Measurements from ENCODE around the gene TBC1D22A. TPM values are rescaled to one million over a fixed set of nuclear protein-coding genes. Genes with fewer than 3 reads are reported as not detected.

Gene TBC1D22A
- total RNA-seq, 1 experiment from 2014 or later, result 20.9 TPM

DNA sequence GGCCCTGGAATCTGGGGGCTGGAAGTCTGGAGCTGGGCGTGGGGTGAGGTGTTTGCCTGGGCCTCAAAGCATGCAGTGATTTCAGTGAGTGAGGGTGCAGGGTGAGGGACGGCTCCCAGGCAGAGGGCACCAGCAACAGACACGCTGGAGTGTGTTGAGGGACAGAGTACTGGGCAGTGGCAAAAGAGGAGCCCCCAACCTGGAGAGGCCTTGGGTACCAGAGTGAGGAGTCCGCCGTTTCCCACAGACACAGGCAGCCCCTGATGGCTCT lies 12.0 kb upstream of the TBC1D22A start (continued):
- TF ChIP-seq, protein P1, sequence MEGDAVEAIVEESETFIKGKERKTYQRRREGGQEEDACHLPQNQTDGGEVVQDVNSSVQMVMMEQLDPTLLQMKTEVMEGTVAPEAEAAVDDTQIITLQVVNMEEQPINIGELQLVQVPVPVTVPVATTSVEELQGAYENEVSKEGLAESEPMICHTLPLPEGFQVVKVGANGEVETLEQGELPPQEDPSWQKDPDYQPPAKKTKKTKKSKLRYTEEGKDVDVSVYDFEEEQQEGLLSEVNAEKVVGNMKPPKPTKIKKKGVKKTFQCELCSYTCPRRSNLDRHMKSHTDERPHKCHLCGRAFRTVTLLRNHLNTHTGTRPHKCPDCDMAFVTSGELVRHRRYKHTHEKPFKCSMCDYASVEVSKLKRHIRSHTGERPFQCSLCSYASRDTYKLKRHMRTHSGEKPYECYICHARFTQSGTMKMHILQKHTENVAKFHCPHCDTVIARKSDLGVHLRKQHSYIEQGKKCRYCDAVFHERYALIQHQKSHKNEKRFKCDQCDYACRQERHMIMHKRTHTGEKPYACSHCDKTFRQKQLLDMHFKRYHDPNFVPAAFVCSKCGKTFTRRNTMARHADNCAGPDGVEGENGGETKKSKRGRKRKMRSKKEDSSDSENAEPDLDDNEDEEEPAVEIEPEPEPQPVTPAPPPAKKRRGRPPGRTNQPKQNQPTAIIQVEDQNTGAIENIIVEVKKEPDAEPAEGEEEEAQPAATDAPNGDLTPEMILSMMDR (IDR thresholded peaks at IDR 0.05 in 2 of 3, conservative IDR thresholded peaks at IDR 0.05 in 1 of 3; ENCODE audit: borderline replicate concordance in 1 of 3, insufficient read depth in 1 of 3, low read depth in 2 of 3, low read length in 2 of 3), result no peak
- no peak for TF ChIP-seq TCF7L2 (IDR thresholded peaks at IDR 0.05; ENCODE audit: borderline replicate concordance, extremely low read depth, insufficient read depth, insufficient read length)
- no peak for TF ChIP-seq MAX (IDR thresholded peaks at IDR 0.05)
- TF ChIP-seq SRF (IDR thresholded peaks at IDR 0.05; ENCODE audit: low read depth), result no peak
- TF ChIP-seq ATF3 (IDR thresholded peaks at IDR 0.05), result no peak
- TF ChIP-seq ZBTB33 (IDR thresholded peaks at IDR 0.05; ENCODE audit: extremely low read depth, insufficient replicate concordance, low read length), result no peak
- no peak for TF ChIP-seq YY1 (IDR thresholded peaks at IDR 0.05; ENCODE audit: extremely low read depth, insufficient replicate concordance, low read depth, low read length)
- TF ChIP-seq RAD21 (IDR thresholded peaks at IDR 0.05; ENCODE audit: low read depth), result no peak

DNA sequence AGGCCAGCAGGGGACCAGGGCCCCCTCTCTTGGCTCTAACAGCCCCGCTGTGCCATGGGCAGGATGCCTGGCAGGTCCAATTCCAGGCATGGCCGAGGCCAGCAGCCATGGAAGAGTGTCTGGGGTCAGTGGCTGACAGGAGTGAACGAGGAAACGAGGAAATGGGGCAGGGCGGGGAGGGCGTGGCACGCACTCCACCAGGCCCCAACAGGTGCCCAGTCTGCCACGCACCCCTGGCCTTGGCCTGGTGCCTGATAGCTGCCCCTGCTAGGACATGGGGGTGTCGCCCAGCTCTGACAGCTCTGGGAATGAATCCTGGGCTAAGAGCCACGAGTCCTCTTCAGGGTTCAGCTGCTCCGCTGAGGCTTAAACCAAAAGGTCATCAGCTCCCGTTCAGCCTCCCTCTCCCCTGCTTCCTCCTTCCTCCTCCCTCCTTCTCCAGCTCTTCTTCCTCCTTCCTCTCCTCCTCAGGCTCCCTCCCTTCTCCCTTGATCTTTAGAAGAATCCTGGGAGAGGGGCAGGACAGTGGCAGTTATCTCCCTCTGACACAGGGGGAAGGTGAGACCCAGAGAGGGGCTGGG lies 11.5 kb upstream of the TBC1D22A start:
- H3K9me3 ChIP-seq (ENCODE audit: control insufficient read depth in 1 of 2, insufficient read depth in 1 of 2, low read depth in 1 of 2, low read length in 2 of 2), result peaks cover 3 to 4% of the 10 kb centered on the region in 2 experiments; a peak in 1 of 4 replicates
- no TSS peak for BruUV-seq (replicated peaks)
- ChIA-PET CTCF (interaction anchor here (1.6 kb wide), 1 partner anchor 12 kb away, joined by 4 read pairs; no protein-coding TSS in a partner anchor), RAD21 (ENCODE audit: low non-redundant PET in 1 of 2, low total read pairs in 2 of 2, uncharacterized antibody in 2 of 2, unreplicated experiment in 2 of 2) (no interaction called here), POLR2A (interaction anchor here (2.1 kb wide), 1 partner anchor 12 kb away, joined by 8 read pairs; the partner anchor contains the start of gene TBC1D22A)
- H3K9me2 ChIP-seq (ENCODE audit: insufficient read depth), result no peaks in the 10 kb centered on the region
- intact Hi-C loops (cut with micrococcal nuclease), result no loop called here
- no peak overlapping the region; the same call in 1 of the 2 replicates for H3K27ac ChIP-seq (ENCODE audit: low read depth, low read length)
- DNase-seq (ENCODE audit: low read depth, low spot score) (no peak), ATAC-seq (no peak)
- H3K4me3 ChIP-seq (replicated peaks in 1 of 2; ENCODE audit: low read depth in 1 of 2, low read length in 2 of 2), result no peak overlapping the region
- no peak overlapping the region for H2AFZ ChIP-seq (ENCODE audit: low read depth, low read length, poor library complexity, severe bottlenecking)
- no peaks in the 10 kb centered on the region for H4K20me1 ChIP-seq (ENCODE audit: insufficient read depth)
- no peak overlapping the region for H3K9ac ChIP-seq (ENCODE audit: low read length)
- H3K4me2 ChIP-seq (ENCODE audit: low read length), result no peak overlapping the region
- H3K27me3 ChIP-seq (ENCODE audit: insufficient read depth, low read length), result no peaks in the 10 kb centered on the region
- no peaks in the 10 kb centered on the region for H3K79me2 ChIP-seq (ENCODE audit: insufficient read depth, low read length)
- H3K36me3 ChIP-seq (ENCODE audit: control insufficient read depth in 1 of 2, insufficient read depth in 2 of 2, low read length in 2 of 2), result no peaks in the 10 kb centered on the region
- peaks cover 16 to 41% of the 10 kb centered on the region in 2 experiments for H3K4me1 ChIP-seq (ENCODE audit: control insufficient read depth in 1 of 2, insufficient read depth in 2 of 2, low read length in 2 of 2)
- TF ChIP-seq ATF3 (IDR thresholded peaks at IDR 0.05) (no peak), JUND (IDR thresholded peaks at IDR 0.05) (no peak), RAD21 (IDR thresholded peaks at IDR 0.05; ENCODE audit: low read depth) (no peak), POLR2AphosphoS5 (IDR thresholded peaks at IDR 0.05; ENCODE audit: low read depth, low read length) (no peak), REST (IDR thresholded peaks at IDR 0.05; ENCODE audit: low read depth) (no peak), SRF (IDR thresholded peaks at IDR 0.05; ENCODE audit: low read depth) (no peak), TCF7L2 (IDR thresholded peaks at IDR 0.05; ENCODE audit: borderline replicate concordance, extremely low read depth, insufficient read depth, insufficient read length) (no peak), YY1 (IDR thresholded peaks at IDR 0.05; ENCODE audit: extremely low read depth, insufficient replicate concordance, low read depth, low read length) (no peak), CBX3 (IDR thresholded peaks at IDR 0.05; ENCODE audit: low read depth) (no peak), FOSL1 (IDR thresholded peaks at IDR 0.05; ENCODE audit: low read depth) (no peak), ELF1 (IDR thresholded peaks at IDR 0.05; ENCODE audit: borderline replicate concordance, low read depth) (no peak), EGR1 (IDR thresholded peaks at IDR 0.05; ENCODE audit: low read depth) (no peak), POLR2A (IDR thresholded peaks at IDR 0.05; ENCODE audit: borderline replicate concordance, extremely low read depth, insufficient read depth, insufficient read length) (no peak)
